ENCODE measurements around the gene KIAA1586. TPM values are rescaled to one million over a fixed set of nuclear protein-coding genes. Genes with fewer than 3 reads are reported as not detected.

The KIAA1586 gene
- total RNA-seq, 1 experiment from 2014 or later = 21.2 TPM

GRCh38 chr6:57078531-57079207, 32.2 kb downstream of the KIAA1586 start:
- H3K27ac ChIP-seq (ENCODE audit: low read length) = no peak overlapping the region
- ATAC-seq (no peak), DNase-seq (ENCODE audit: low read depth, low spot score) (no peak)
- H3K36me3 ChIP-seq (ENCODE audit: control insufficient read depth, insufficient read depth, low read length) = no peaks in the 10 kb centered on the region
- no peaks in the 10 kb centered on the region for H3K27me3 ChIP-seq (ENCODE audit: control insufficient read depth, insufficient read depth, low read length)
- no TSS peak for BruUV-seq (replicated peaks)
- ChIA-PET POLR2A (no interaction called here), CTCF (no interaction called here)
- H3K4me3 ChIP-seq (ENCODE audit: low read depth in 2 of 2, low read length in 2 of 2) = no peak overlapping the region
- in situ Hi-C loops (cut with HindIII; ENCODE audit: low pct_unique_long_range_greater_than_20kb, low sequenced_read_pairs) (no loop called here), intact Hi-C loops (cut with micrococcal nuclease; ENCODE audit: unreplicated experiment) (no loop called here)
- H3K4me1 ChIP-seq (ENCODE audit: control insufficient read depth, insufficient read depth, low read length) = no peaks in the 10 kb centered on the region
- TF ChIP-seq POLR2AphosphoS5 (IDR thresholded peaks at IDR 0.05; ENCODE audit: low read depth, low read length) = no peak
- TF ChIP-seq SIN3A (IDR thresholded peaks at IDR 0.05; ENCODE audit: borderline replicate concordance, insufficient read depth, low read depth, low read length) = no peak
- TF ChIP-seq TCF7L2 (IDR thresholded peaks at IDR 0.05; ENCODE audit: low read depth, low read length) = no peak
- TF ChIP-seq REST (IDR thresholded peaks at IDR 0.05; ENCODE audit: insufficient read depth in 1 of 2, low read depth in 2 of 2, low read length in 1 of 2) = no peak
- no peak for TF ChIP-seq CTCF (IDR thresholded peaks at IDR 0.05)
- no peaks in the 10 kb centered on the region for H3K9me3 ChIP-seq (ENCODE audit: control insufficient read depth, insufficient read depth, low read depth, low read length)

GRCh38 chr6:57085471-57085870, 39.0 kb downstream of the KIAA1586 start:
- POLR2A ChIA-PET = no interaction called here
- no peak overlapping the region for H3K27ac ChIP-seq (ENCODE audit: low read length)
- TF ChIP-seq SIN3A (IDR thresholded peaks at IDR 0.05; ENCODE audit: borderline replicate concordance, insufficient read depth, low read depth, low read length) (no peak), TCF7L2 (IDR thresholded peaks at IDR 0.05; ENCODE audit: low read depth, low read length) (no peak), REST (IDR thresholded peaks at IDR 0.05; ENCODE audit: insufficient read depth in 1 of 2, low read depth in 2 of 2, low read length in 1 of 2) (no peak), CTCF (IDR thresholded peaks at IDR 0.05) (no peak), POLR2AphosphoS5 (IDR thresholded peaks at IDR 0.05; ENCODE audit: low read depth, low read length) (no peak)
- BruUV-seq (replicated peaks) = no TSS peak
- H3K9me3 ChIP-seq (ENCODE audit: control insufficient read depth, insufficient read depth, low read depth, low read length) = no peaks in the 10 kb centered on the region
- H3K4me1 ChIP-seq (ENCODE audit: control insufficient read depth, insufficient read depth, low read length) = peaks cover 6% of the 10 kb centered on the region; the same call in 1 of the 2 replicates
- H3K27me3 ChIP-seq (ENCODE audit: control insufficient read depth, insufficient read depth, low read length) = no peaks in the 10 kb centered on the region
- H3K36me3 ChIP-seq (ENCODE audit: control insufficient read depth, insufficient read depth, low read length) = no peaks in the 10 kb centered on the region
- no peak for DNase-seq (ENCODE audit: low read depth, low spot score)
- CTCF ChIA-PET = no interaction called here
- in situ Hi-C loops (cut with HindIII; ENCODE audit: low pct_unique_long_range_greater_than_20kb, low sequenced_read_pairs) = no loop called here
- no peak overlapping the region for H3K4me3 ChIP-seq (ENCODE audit: low read depth in 2 of 2, low read length in 2 of 2)
- ATAC-seq = no peak
- intact Hi-C loops (cut with micrococcal nuclease; ENCODE audit: unreplicated experiment) = no loop called here

All from Panc1 (cell line).